WERI-Rb-1 (cell line): Measurements from ENCODE around the gene ARNT2.

Source experiments
- DNase-seq: peaks from one replicate; pipeline ENCODE4 v3.0.0-alpha.2; 2020
- H3K27ac ChIP-seq: fragments of 250-450 bp; sonication (Bioruptor Pico); 2 replicates; pipeline ENCODE4 v1.5.1; 2020; ENCODE audit warnings: mild to moderate bottlenecking, moderate library complexity
- H3K27me3 ChIP-seq: fragments of 250-450 bp; sonication (Bioruptor Pico); 2 replicates; pipeline ENCODE4 v1.5.1; 2021; ENCODE audit warnings: mild to moderate bottlenecking, low read depth, moderate library complexity; ENCODE audit not compliant: insufficient read depth, severe bottlenecking
- H3K36me3 ChIP-seq: fragments of 250-450 bp; sonication (Bioruptor Pico); 2 replicates; pipeline ENCODE4 v1.5.1; 2020; ENCODE audit warnings: mild to moderate bottlenecking, moderate library complexity
- H3K4me3 ChIP-seq: 2 replicates; pipeline ENCODE4 v1.5.1; 2011; ENCODE audit warnings: low read depth, mild to moderate bottlenecking, control low read depth, low read length
- H3K9me3 ChIP-seq: fragments of 250-450 bp; sonication (Bioruptor Pico); 2 replicates; pipeline ENCODE4 v1.5.1; 2021; ENCODE audit warnings: mild to moderate bottlenecking, moderate library complexity; ENCODE audit not compliant: severe bottlenecking
- TF ChIP-seq, protein P1 (sequence below): IDR thresholded peaks from 2 replicates; pipeline ENCODE4 v1.5.1; 2011; ENCODE audit warnings: low read depth, mild to moderate bottlenecking, control low read depth, inconsistent platforms, low read length

The ARNT2 gene

DNA sequence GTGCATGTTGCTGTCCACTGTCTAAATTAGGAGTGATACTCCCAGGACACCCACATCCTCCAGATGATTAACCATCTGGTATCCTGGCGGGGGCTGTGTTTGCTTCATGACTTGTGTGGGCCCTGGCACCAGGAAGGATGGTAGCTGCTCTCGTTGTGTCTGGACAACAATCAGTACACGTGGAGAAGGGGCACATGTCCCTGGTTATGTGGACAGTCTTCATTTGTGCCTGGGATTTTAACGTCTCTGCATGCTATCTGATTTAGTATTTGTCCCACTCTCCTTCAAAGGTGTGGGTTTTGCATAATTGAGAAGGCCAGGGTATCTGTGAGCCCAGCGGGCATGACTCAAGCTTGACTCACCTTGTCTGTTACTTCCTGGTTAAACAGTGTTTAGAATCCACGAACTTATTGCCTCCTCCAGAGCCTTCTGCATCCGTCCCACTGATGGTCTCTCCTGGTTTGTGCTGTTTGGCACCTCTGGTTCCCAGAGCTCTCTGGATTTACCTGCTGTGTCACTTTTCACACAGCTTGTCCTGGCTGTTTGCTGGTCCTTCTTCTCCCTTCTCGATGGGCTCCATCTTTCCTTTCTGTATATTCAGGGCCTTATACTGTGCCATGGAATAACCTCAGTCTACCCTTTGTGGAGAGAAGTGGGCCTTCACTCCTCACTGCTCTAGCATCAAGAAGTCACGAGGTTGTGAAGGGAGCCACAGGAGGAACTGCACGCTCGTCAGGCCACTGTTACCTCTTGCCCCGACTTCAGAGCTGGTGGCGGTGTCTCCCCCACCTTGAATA, 32.5 kb downstream of the ARNT2 start:
- TF ChIP-seq, protein P1, sequence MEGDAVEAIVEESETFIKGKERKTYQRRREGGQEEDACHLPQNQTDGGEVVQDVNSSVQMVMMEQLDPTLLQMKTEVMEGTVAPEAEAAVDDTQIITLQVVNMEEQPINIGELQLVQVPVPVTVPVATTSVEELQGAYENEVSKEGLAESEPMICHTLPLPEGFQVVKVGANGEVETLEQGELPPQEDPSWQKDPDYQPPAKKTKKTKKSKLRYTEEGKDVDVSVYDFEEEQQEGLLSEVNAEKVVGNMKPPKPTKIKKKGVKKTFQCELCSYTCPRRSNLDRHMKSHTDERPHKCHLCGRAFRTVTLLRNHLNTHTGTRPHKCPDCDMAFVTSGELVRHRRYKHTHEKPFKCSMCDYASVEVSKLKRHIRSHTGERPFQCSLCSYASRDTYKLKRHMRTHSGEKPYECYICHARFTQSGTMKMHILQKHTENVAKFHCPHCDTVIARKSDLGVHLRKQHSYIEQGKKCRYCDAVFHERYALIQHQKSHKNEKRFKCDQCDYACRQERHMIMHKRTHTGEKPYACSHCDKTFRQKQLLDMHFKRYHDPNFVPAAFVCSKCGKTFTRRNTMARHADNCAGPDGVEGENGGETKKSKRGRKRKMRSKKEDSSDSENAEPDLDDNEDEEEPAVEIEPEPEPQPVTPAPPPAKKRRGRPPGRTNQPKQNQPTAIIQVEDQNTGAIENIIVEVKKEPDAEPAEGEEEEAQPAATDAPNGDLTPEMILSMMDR: no peak

GRCh38 chr15:80437334-80437891, 33.2 kb downstream of the ARNT2 start:
- Histone ChIP-seq H3K36me3 (no peaks in the 10 kb centered on the region), H3K27me3 (no peaks in the 10 kb centered on the region), H3K4me3 (no peak overlapping the region), H3K9me3 (no peaks in the 10 kb centered on the region), H3K27ac (no peak overlapping the region)
- DNase-seq: no peak
- TF ChIP-seq, protein P1: no peak

More for the DNA sequence above, 32.5 kb downstream of the ARNT2 start:
- no peak overlapping the region for H3K4me3 ChIP-seq
- no peaks in the 10 kb centered on the region for H3K27me3 ChIP-seq
- DNase-seq: no peak
- no peaks in the 10 kb centered on the region for H3K36me3 ChIP-seq
- no peaks in the 10 kb centered on the region for H3K9me3 ChIP-seq
- no peak overlapping the region for H3K27ac ChIP-seq

- no peak for DNase-seq
- TF ChIP-seq, protein P1: no peak
- Histone ChIP-seq H3K27ac (no peak overlapping the region), H3K36me3 (no peaks in the 10 kb centered on the region), H3K27me3 (no peaks in the 10 kb centered on the region), H3K9me3 (no peaks in the 10 kb centered on the region), H3K4me3 (no peak overlapping the region)
Observed at GRCh38 chr15:80439140-80439539, 35.0 kb downstream of the ARNT2 start.

- Histone ChIP-seq H3K27ac (no peak overlapping the region), H3K36me3 (no peaks in the 10 kb centered on the region), H3K4me3 (no peak overlapping the region), H3K9me3 (no peaks in the 10 kb centered on the region), H3K27me3 (no peaks in the 10 kb centered on the region)
- TF ChIP-seq, protein P1: no peak
- DNase-seq: no peak
Observed at GRCh38 chr15:80440024-80440423, 35.8 kb downstream of the ARNT2 start.

GRCh38 chr15:80441041-80441440, 36.9 kb downstream of the ARNT2 start:
- no peaks in the 10 kb centered on the region for H3K36me3 ChIP-seq
- no peak for DNase-seq
- no peak overlapping the region for H3K4me3 ChIP-seq
- no peaks in the 10 kb centered on the region for H3K9me3 ChIP-seq
- H3K27ac ChIP-seq: no peak overlapping the region
- TF ChIP-seq, protein P1: no peak
- no peaks in the 10 kb centered on the region for H3K27me3 ChIP-seq
